ENCODE data around the gene TMEM129.
A peak's percentile ranks its signal among the peaks of the same experiment; 100 is the strongest.

Gene TMEM129

GRCh38 chr4:1721003-1721665 is at the start of gene TMEM129, which contains the start of gene TACC3:
Gene TMEM129, minus strand, starts transcription at chr4:1721323. Its CDS starts 486 bp downstream, at chr4:1720837.
Gene TACC3, plus strand, starts transcription at chr4:1721521. Its CDS starts 1,901 bp downstream, at chr4:1723422.
- peak; percentile 97 for DNase-seq

- DNase-seq, result no peak
These were observed 49.7 kb upstream of the TMEM129 start for GRCh38 chr4:1770791-1771231.

- DNase-seq, result no peak
These were observed 49.1 kb upstream of the TMEM129 start for GRCh38 chr4:1770245-1770644.

GRCh38 chr4:1769692-1770091 is 48.6 kb upstream of the TMEM129 start:
- no peak for DNase-seq

- no peak for DNase-seq
These were observed 47.4 kb upstream of the TMEM129 start for GRCh38 chr4:1768367-1769034.

- DNase-seq, result peak; percentile 67
These were observed 46.7 kb upstream of the TMEM129 start for GRCh38 chr4:1767770-1768366.

GRCh38 chr4:1767061-1767769 is 46.1 kb upstream of the TMEM129 start:
- DNase-seq, result no peak

GRCh38 chr4:1766106-1767060 is 45.3 kb upstream of the TMEM129 start:
- DNase-seq, result no peak

- DNase-seq, result no peak
These were observed 44.4 kb upstream of the TMEM129 start for GRCh38 chr4:1765409-1766072.

- DNase-seq, result no peak
These were observed 43.5 kb upstream of the TMEM129 start for GRCh38 chr4:1764670-1765069.

GRCh38 chr4:1763550-1764080 is 42.5 kb upstream of the TMEM129 start:
- no peak for DNase-seq

- no peak for DNase-seq
These were observed 42.0 kb upstream of the TMEM129 start for GRCh38 chr4:1763070-1763549.

- DNase-seq, result no peak
These were observed 41.3 kb upstream of the TMEM129 start for GRCh38 chr4:1762264-1763010.

- no peak for DNase-seq
These were observed 40.1 kb upstream of the TMEM129 start for GRCh38 chr4:1761130-1761689.

- DNase-seq, result no peak
These were observed 39.5 kb upstream of the TMEM129 start for GRCh38 chr4:1760521-1761071.

- DNase-seq, result no peak
These were observed 38.7 kb upstream of the TMEM129 start for GRCh38 chr4:1759818-1760223.

GRCh38 chr4:1759170-1759817 is 38.2 kb upstream of the TMEM129 start:
- no peak for DNase-seq

- no peak for DNase-seq
These were observed 37.4 kb upstream of the TMEM129 start for GRCh38 chr4:1758306-1759121.
